Measurements from ENCODE around the gene SSTR4. TPM values are rescaled to one million over a fixed set of nuclear protein-coding genes. Genes with fewer than 3 reads are reported as not detected.

The SSTR4 gene
- total RNA-seq, 6 donors from 2014 or later: 0.30 TPM; not detected in 5

DNA sequence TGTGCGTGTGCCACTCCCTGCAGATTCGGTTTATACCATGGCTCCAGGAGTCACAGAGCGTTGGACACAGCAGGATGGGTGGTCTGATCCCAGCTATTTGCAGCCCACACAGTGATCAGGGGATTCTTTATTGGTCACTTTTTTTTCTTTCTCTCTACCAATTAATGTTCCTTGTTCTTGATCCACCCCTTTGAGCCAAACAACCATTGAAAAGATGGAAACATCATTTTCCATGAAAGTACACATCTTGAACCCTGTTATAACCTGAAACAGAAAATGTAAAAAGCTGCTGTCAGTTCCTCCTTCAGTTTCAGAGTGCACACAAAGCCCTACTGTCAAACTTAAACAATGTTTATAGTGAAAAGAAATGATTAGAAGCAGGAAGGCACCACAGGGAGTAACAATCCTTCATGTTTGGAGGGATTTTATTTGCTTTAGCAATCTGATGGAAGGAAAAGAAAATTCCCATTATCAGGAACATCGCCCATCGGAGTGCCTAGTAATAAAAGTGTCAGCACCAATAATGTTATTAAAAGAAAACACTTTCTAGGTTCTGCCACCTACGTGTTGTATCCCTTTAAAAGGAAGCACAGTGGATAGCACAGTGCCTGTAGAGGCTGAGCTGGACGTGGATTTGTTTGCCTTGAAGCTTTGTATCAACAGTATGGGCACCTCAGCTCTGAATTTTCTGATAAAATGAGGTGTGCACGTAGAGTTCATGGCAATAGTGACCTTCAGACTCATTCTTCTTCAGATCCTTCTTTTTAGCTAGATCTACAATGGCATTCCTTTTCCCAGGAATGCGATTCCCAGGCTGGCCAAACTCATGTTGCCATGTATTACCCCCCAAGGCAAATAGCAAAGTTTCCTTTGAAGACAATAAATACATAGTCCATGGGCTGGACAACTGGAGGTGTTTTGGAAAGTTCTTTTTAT, 30.4 kb downstream of the SSTR4 start:
- Histone ChIP-seq H3K36me3 (no peaks in the 10 kb centered on the region), H3K27ac (no peak overlapping the region), H3K4me3 (no peak overlapping the region), H3K4me1 (peaks cover 13 to 23% (median 21%) of the 10 kb centered on the region in 4 donors), H3K9me3 (no peaks in the 10 kb centered on the region), H3K27me3 (no peaks in the 10 kb centered on the region)
- WGBS, 2 donors: 68 to 80% methylated on average over 9 of the region's 9 CpGs
- DNase-seq: no peak
- ATAC-seq (ENCODE audit: low FRiP score in 2 of 2): no peak
- TF ChIP-seq EP300 (IDR thresholded peaks at IDR 0.05) (no peak), POLR2A (IDR thresholded peaks at IDR 0.05) (no peak), POLR2AphosphoS5 (IDR thresholded peaks at IDR 0.05) (no peak)
- TF ChIP-seq, protein P1, sequence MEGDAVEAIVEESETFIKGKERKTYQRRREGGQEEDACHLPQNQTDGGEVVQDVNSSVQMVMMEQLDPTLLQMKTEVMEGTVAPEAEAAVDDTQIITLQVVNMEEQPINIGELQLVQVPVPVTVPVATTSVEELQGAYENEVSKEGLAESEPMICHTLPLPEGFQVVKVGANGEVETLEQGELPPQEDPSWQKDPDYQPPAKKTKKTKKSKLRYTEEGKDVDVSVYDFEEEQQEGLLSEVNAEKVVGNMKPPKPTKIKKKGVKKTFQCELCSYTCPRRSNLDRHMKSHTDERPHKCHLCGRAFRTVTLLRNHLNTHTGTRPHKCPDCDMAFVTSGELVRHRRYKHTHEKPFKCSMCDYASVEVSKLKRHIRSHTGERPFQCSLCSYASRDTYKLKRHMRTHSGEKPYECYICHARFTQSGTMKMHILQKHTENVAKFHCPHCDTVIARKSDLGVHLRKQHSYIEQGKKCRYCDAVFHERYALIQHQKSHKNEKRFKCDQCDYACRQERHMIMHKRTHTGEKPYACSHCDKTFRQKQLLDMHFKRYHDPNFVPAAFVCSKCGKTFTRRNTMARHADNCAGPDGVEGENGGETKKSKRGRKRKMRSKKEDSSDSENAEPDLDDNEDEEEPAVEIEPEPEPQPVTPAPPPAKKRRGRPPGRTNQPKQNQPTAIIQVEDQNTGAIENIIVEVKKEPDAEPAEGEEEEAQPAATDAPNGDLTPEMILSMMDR (IDR thresholded peaks at IDR 0.05): no peak

DNA sequence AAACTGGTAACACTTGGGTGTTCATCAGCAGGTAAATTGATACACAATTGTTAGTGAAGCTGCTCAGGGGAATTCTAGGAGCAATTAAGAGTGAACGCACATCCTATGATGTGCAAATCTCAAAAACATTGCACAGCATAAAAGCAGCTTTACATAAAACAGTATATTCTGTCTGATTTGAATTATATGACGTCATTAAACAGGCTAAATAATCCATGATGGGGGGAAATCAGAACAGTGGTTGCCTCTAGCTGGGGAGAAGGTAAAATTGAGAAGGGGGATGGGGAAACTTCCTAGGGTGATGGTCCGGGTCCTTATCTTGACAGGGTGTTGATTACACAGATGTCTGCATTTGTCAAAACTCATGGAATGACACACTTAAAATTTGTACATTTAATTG, 31.7 kb downstream of the SSTR4 start:
- Histone ChIP-seq H3K4me1 (peaks cover under 1 to 11% (median 10%) of the 10 kb centered on the region in 4 donors), H3K27ac (no peak overlapping the region), H3K9me3 (no peaks in the 10 kb centered on the region), H3K27me3 (no peaks in the 10 kb centered on the region), H3K4me3 (no peak overlapping the region), H3K36me3 (no peaks in the 10 kb centered on the region)
- 83 to 90% methylated on average over 3 of the region's 3 CpGs for WGBS, 2 donors
- ATAC-seq (ENCODE audit: low FRiP score in 2 of 2) (no peak), DNase-seq (no peak)
- TF ChIP-seq, protein P1 (IDR thresholded peaks at IDR 0.05): no peak
- TF ChIP-seq POLR2A (IDR thresholded peaks at IDR 0.05): no peak
- no peak for TF ChIP-seq EP300 (IDR thresholded peaks at IDR 0.05)
- TF ChIP-seq POLR2AphosphoS5 (IDR thresholded peaks at IDR 0.05): no peak

DNA sequence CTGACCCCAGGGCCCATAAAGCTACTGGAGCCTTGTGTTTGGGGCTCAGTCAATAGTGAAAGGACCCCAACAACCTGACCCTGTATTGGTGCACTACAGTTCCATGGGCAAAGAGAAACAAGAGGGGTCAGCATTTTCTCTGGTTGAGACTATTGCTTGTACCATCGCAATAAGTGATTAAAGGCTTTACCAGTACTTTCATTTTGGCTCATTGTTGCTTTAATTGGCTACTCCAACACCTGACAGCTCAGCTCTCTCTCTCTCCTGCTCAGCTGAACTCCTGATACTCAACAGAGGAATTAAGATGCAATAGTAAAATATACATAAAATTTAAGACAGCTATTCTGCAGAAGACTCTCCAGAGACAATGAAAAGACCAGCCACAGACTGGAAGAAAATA, 33.2 kb downstream of the SSTR4 start:
- no peaks in the 10 kb centered on the region for H3K27me3 ChIP-seq
- no peak overlapping the region for H3K27ac ChIP-seq
- no peaks in the 10 kb centered on the region for H3K9me3 ChIP-seq
- H3K4me3 ChIP-seq: no peak overlapping the region
- no peaks in the 10 kb centered on the region for H3K36me3 ChIP-seq
- no peak for ATAC-seq (ENCODE audit: low FRiP score in 2 of 2)
- peaks cover 0 to 1% (median under 1%) of the 10 kb centered on the region in 4 donors for H3K4me1 ChIP-seq
- WGBS, 2 donors: 95 to 100% methylated on average over 1 of the region's 1 CpG
- no peak for DNase-seq
- TF ChIP-seq EP300 (IDR thresholded peaks at IDR 0.05) (no peak), POLR2AphosphoS5 (IDR thresholded peaks at IDR 0.05) (no peak), POLR2A (IDR thresholded peaks at IDR 0.05) (no peak)
- TF ChIP-seq, protein P1 (IDR thresholded peaks at IDR 0.05): no peak

DNA sequence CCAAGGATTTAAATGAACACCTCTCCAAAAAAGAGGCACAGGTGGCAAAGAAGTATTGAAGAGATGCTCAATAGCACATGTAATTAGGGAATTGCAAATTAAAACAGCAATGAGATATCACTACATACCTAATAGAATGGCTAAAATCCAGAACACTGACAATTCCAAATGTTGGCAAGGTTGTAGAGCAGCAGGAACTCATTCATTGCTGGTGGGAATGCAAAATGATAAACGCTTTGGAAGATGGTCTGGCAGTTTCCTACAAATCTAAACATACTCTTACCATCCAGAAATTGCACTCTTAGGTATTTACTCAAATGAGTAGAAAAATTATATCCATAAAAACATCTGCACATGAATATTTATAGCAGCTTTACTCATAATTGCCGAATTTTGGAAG, 34.0 kb downstream of the SSTR4 start:
- TF ChIP-seq POLR2A (IDR thresholded peaks at IDR 0.05) (no peak), POLR2AphosphoS5 (IDR thresholded peaks at IDR 0.05) (no peak), EP300 (IDR thresholded peaks at IDR 0.05) (no peak)
- TF ChIP-seq, protein P1 (IDR thresholded peaks at IDR 0.05): no peak
- Histone ChIP-seq H3K27me3 (no peaks in the 10 kb centered on the region), H3K27ac (no peak overlapping the region), H3K4me3 (no peak overlapping the region), H3K36me3 (no peaks in the 10 kb centered on the region), H3K4me1 (peaks cover 0 to 3% (median 0%) of the 10 kb centered on the region in 4 donors), H3K9me3 (no peaks in the 10 kb centered on the region)
- no peak for ATAC-seq (ENCODE audit: low FRiP score in 2 of 2)
- WGBS, 2 donors: 68 to 83% methylated on average over 2 of the region's 2 CpGs
- DNase-seq: no peak

Measured in upper lobe of left lung (tissue), 6 donors.